IMR-90 (cell line): ENCODE measurements around the gene DLGAP4.

Experiments
- BHLHE40 ChIP-seq: fragments of 150-350 bp; IDR thresholded peaks from 2 replicates; pipeline ENCODE4 v1.6.1; 2016; ENCODE audit warnings: mild to moderate bottlenecking, low read depth, low read length
- CEBPB ChIP-seq: IDR thresholded peaks from 2 replicates; pipeline ENCODE4 v1.6.1; 2012; ENCODE audit warnings: low read depth, low read length, improper control_type of control experiment
- CHD1 ChIP-seq: IDR thresholded peaks from 2 replicates; pipeline ENCODE4 v1.6.1; 2012; ENCODE audit warnings: low read depth, low read length, improper control_type of control experiment
- MAFK ChIP-seq: IDR thresholded peaks from 2 replicates; pipeline ENCODE4 v1.6.1; 2012; ENCODE audit warnings: low read depth, low read length, improper control_type of control experiment
- MAZ ChIP-seq: IDR thresholded peaks from 2 replicates; pipeline ENCODE4 v1.6.1; 2012; ENCODE audit warnings: low read depth, mild to moderate bottlenecking, low read length, improper control_type of control experiment, moderate library complexity, borderline replicate concordance
- MXI1 ChIP-seq: IDR thresholded peaks from 2 replicates; pipeline ENCODE4 v1.6.1; 2012; ENCODE audit warnings: low read depth, mild to moderate bottlenecking, low read length, moderate library complexity, borderline replicate concordance
- NFE2L2 ChIP-seq: fragments of 150-350 bp; IDR thresholded peaks from 2 replicates; pipeline ENCODE4 v1.6.1; 2016; ENCODE audit warnings: low read depth, mild to moderate bottlenecking, low read length
- POLR2A ChIP-seq: IDR thresholded peaks from 2 replicates; pipeline ENCODE4 v1.6.1; 2012; ENCODE audit warnings: mild to moderate bottlenecking, low read depth, low read length
- RAD21 ChIP-seq: IDR thresholded peaks from 2 replicates; pipeline ENCODE4 v1.6.1; 2012; ENCODE audit warnings: low read length, improper control_type of control experiment
- RCOR1 ChIP-seq: IDR thresholded peaks from 2 replicates; pipeline ENCODE4 v1.6.1; 2012; ENCODE audit warnings: mild to moderate bottlenecking, low read length, improper control_type of control experiment; ENCODE audit not compliant: insufficient replicate concordance
- RFX5 ChIP-seq: IDR thresholded peaks from 2 replicates; pipeline ENCODE4 v1.8.0; 2012; ENCODE audit warnings: low read depth, mild to moderate bottlenecking, low read length, moderate library complexity
- SMC3 ChIP-seq: fragments of 150-350 bp; IDR thresholded peaks from 2 replicates; pipeline ENCODE4 v1.6.1; 2016; ENCODE audit warnings: low read depth, mild to moderate bottlenecking, antibody characterized with exemption, low read length, moderate library complexity
- USF2 ChIP-seq: fragments of 150-350 bp; IDR thresholded peaks from 2 replicates; pipeline ENCODE4 v1.6.1; 2017; ENCODE audit warnings: mild to moderate bottlenecking, antibody characterized with exemption, low read length, low read depth
- TF ChIP-seq, protein P1 (sequence below): conservative IDR thresholded peaks from 2 replicates; pipeline ENCODE4 v1.5.1; 2012; ENCODE audit warnings: mild to moderate bottlenecking, low read depth, low read length, improper control_type of control experiment

GRCh38 chr20:36538026-36538722 lies 232.0 kb downstream of the DLGAP4 start:
- TF ChIP-seq MAFK (no peak), POLR2A (no peak), CEBPB (no peak), RFX5 (no peak), RCOR1 (no peak), BHLHE40 (no peak), SMC3 (no peak), MXI1 (no peak), MAZ (no peak), RAD21 (no peak), NFE2L2 (no peak), USF2 (no peak), CHD1 (no peak)
- TF ChIP-seq, protein P1, sequence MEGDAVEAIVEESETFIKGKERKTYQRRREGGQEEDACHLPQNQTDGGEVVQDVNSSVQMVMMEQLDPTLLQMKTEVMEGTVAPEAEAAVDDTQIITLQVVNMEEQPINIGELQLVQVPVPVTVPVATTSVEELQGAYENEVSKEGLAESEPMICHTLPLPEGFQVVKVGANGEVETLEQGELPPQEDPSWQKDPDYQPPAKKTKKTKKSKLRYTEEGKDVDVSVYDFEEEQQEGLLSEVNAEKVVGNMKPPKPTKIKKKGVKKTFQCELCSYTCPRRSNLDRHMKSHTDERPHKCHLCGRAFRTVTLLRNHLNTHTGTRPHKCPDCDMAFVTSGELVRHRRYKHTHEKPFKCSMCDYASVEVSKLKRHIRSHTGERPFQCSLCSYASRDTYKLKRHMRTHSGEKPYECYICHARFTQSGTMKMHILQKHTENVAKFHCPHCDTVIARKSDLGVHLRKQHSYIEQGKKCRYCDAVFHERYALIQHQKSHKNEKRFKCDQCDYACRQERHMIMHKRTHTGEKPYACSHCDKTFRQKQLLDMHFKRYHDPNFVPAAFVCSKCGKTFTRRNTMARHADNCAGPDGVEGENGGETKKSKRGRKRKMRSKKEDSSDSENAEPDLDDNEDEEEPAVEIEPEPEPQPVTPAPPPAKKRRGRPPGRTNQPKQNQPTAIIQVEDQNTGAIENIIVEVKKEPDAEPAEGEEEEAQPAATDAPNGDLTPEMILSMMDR, result no peak
